HL-60 (cell line): ENCODE data around the gene FOLR2.
"Not testable (repeated sequence)": the region's sequence is repeated elsewhere in the genome, so short reads cannot be mapped to it uniquely, and the experiment has no call there.

Source experiments
- DNase-seq, 2 experiments: peaks; one replicate each; pipeline ENCODE4 v3.0.0-alpha.2; 2010 to 2020; ENCODE audit warnings: low read depth in 1 of 2, low spot score in 1 of 2
- H3K27ac ChIP-seq: fragments of 250-450 bp; sonication (Bioruptor Pico); replicated peaks from 2 replicates; pipeline ENCODE4 v1.5.1; 2020; ENCODE audit warnings: mild to moderate bottlenecking, moderate library complexity
- H3K27me3 ChIP-seq: fragments of 250-450 bp; sonication (Bioruptor Pico); 2 replicates; pipeline ENCODE4 v1.5.1; 2021; ENCODE audit warnings: mild to moderate bottlenecking, moderate library complexity; ENCODE audit not compliant: insufficient read depth, poor library complexity, severe bottlenecking
- H3K4me3 ChIP-seq: replicated peaks from 2 replicates; pipeline ENCODE4 v1.5.1; 2011; ENCODE audit warnings: mild to moderate bottlenecking, control low read depth, low read length; ENCODE audit not compliant: insufficient read depth
- GABPA ChIP-seq: IDR thresholded peaks from 2 replicates; pipeline ENCODE4 v1.6.1; 2012; ENCODE audit warnings: low read depth
- POLR2AphosphoS5 ChIP-seq: IDR thresholded peaks from 2 replicates; pipeline ENCODE4 v1.6.1; 2012; ENCODE audit warnings: low read depth
- SPI1 ChIP-seq: IDR thresholded peaks from 2 replicates; pipeline ENCODE4 v1.6.1; 2012; ENCODE audit warnings: low read depth, mild to moderate bottlenecking, borderline replicate concordance
- long read RNA-seq: library from polyadenylated mRNA; unstranded; transcript quantifications from one replicate; pipeline ENCODE4 v2.0.0, GENCODE V29; 2020
- TF ChIP-seq, protein P1 (sequence below): IDR thresholded peaks from one replicate; pipeline ENCODE4 v1.5.1; 2011; ENCODE audit warnings: low read length, control low read depth, inconsistent platforms; ENCODE audit not compliant: insufficient read depth
- TF ChIP-seq, protein P2 (sequence below): IDR thresholded peaks from 2 replicates; pipeline ENCODE4 v1.6.1; 2012; ENCODE audit warnings: low read depth; ENCODE audit not compliant: insufficient replicate concordance

Gene FOLR2
- long read RNA-seq, result 0 reads

DNA sequence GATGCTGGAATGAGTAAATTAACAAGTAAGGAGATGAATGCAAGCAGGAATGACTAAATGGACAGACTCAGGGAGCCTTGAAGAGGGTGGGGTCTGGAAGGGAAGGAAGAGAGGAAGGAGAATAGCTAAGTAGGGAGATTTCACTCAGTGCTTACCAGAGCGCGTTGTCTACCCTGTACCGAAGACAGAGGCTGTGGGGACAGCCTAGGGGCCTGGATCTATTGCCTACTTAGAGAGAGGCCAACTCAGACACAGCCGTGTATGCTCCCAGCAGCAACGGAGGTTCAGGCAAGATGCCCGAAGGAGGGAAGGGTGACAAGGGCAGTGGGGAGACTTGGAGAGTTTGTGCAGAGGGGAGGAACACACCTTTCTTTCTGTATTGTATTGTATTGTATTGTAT is at the start of gene FOLR2:
Gene FOLR2 (plus strand): TSS at position 157 of the 400 bp plus-strand sequence. CDS start 1,791 bp downstream, outside the sequence.
- TF ChIP-seq GABPA (no peak), SPI1 (no peak)
- no peak for DNase-seq
- no peak within 1 kb of the TSS for H3K4me3 ChIP-seq
- H3K27me3 ChIP-seq, result no peaks in the 10 kb centered on the region
- no peak within 1 kb of the TSS for H3K27ac ChIP-seq

DNA sequence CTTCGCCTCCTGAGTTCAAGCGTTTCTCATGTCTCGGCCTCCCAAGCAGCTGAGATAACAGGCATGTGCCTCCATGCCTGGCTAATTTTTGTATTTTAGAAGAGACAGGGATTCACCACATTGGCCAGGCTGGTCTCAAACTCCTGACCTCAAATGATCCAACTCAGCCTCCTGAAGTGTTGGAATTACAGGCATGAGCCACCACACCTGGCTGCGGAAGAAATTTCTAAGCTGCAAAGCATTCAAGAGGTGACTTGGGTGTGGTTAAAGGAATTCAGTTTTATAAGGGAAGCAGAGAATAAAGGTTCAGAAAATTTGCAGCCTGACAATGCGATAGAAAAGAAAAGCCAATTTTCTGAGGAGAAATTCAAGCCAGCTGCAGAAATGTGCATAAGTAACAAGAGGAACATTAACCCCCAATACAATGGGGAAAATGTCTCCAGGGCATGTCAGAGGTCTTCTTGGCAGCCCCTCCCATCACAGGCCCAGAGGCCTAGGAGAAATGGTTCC is 47.5 kb upstream of the FOLR2 start:
- not testable (repeated sequence) for DNase-seq, H3K27me3 ChIP-seq, H3K27ac ChIP-seq, H3K4me3 ChIP-seq

DNA sequence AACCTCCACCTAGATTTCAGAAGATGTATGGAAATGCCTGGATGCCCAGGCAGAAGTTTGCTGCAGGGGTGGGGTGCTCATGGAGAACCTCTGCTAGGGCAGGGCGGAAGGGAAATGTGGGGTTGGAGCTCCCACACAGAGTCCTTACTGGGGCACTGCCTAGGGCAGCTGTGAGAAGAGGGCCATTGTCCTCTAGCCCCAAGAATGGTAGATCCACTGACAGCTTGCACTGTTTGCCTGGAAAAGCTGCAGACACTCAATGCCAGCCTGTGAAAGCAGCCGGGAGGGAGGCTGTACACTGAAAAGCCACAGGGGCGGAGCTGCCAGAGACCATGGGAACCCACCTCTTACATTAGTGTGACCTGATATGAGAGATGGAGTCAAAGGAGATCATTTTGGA is 46.8 kb upstream of the FOLR2 start:
- not testable (repeated sequence) for H3K27me3 ChIP-seq, H3K4me3 ChIP-seq, DNase-seq, H3K27ac ChIP-seq

DNA sequence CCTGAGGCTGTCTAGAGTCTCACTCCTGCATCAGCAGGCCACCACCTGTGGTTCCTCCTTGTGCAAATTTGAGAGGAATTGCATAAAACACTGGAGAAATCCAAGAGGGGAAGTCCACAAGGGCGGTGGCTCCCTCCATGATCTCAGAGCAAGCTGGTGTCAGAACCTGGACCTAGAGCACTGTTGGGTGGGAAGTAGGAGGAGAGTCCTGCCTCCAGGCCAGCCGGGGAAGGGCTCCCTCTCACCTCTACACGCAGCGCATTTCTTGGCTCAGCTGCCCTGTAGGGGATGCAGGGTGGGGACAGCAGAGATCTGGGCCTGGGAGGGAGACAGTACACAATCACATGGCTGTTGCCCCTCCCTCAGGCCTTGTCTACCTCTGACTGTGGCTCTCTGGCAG is 44.6 kb upstream of the FOLR2 start:
- H3K4me3 ChIP-seq, H3K27me3 ChIP-seq, H3K27ac ChIP-seq: not testable (repeated sequence)
- TF ChIP-seq SPI1, result peak; percentile 46; the same call in 1 of the 2 replicates
- peak; percentile 53 to 77 for DNase-seq

DNA sequence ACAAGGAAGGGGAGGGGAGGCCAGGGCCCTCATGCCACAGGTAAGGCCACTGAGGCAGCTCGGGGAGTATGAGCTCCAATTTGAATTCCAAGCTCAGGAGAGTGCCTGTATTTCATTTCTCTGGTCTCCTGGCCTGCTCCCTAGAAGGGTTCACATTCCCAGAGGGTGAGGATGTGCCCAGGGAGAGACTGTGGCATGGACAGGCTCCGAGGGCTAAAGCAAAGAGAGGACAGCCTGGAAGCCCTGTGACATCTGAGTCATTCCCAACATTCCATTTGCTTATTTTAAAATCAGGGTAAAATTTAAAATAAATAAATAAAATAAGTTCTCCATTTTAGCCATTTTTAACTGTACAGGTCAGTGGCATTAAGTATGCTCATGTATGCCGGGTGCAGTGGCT is 43.3 kb upstream of the FOLR2 start:
- Histone ChIP-seq H3K27ac (no peak overlapping the region), H3K4me3 (no peak overlapping the region), H3K27me3 (no peaks in the 10 kb centered on the region)
- no peak for DNase-seq
- TF ChIP-seq, protein P1, sequence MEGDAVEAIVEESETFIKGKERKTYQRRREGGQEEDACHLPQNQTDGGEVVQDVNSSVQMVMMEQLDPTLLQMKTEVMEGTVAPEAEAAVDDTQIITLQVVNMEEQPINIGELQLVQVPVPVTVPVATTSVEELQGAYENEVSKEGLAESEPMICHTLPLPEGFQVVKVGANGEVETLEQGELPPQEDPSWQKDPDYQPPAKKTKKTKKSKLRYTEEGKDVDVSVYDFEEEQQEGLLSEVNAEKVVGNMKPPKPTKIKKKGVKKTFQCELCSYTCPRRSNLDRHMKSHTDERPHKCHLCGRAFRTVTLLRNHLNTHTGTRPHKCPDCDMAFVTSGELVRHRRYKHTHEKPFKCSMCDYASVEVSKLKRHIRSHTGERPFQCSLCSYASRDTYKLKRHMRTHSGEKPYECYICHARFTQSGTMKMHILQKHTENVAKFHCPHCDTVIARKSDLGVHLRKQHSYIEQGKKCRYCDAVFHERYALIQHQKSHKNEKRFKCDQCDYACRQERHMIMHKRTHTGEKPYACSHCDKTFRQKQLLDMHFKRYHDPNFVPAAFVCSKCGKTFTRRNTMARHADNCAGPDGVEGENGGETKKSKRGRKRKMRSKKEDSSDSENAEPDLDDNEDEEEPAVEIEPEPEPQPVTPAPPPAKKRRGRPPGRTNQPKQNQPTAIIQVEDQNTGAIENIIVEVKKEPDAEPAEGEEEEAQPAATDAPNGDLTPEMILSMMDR, result no peak
- TF ChIP-seq POLR2AphosphoS5, result no peak
- TF ChIP-seq, protein P2, sequence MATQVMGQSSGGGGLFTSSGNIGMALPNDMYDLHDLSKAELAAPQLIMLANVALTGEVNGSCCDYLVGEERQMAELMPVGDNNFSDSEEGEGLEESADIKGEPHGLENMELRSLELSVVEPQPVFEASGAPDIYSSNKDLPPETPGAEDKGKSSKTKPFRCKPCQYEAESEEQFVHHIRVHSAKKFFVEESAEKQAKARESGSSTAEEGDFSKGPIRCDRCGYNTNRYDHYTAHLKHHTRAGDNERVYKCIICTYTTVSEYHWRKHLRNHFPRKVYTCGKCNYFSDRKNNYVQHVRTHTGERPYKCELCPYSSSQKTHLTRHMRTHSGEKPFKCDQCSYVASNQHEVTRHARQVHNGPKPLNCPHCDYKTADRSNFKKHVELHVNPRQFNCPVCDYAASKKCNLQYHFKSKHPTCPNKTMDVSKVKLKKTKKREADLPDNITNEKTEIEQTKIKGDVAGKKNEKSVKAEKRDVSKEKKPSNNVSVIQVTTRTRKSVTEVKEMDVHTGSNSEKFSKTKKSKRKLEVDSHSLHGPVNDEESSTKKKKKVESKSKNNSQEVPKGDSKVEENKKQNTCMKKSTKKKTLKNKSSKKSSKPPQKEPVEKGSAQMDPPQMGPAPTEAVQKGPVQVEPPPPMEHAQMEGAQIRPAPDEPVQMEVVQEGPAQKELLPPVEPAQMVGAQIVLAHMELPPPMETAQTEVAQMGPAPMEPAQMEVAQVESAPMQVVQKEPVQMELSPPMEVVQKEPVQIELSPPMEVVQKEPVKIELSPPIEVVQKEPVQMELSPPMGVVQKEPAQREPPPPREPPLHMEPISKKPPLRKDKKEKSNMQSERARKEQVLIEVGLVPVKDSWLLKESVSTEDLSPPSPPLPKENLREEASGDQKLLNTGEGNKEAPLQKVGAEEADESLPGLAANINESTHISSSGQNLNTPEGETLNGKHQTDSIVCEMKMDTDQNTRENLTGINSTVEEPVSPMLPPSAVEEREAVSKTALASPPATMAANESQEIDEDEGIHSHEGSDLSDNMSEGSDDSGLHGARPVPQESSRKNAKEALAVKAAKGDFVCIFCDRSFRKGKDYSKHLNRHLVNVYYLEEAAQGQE, result no peak
- no peak for TF ChIP-seq SPI1
- no peak for TF ChIP-seq GABPA

DNA sequence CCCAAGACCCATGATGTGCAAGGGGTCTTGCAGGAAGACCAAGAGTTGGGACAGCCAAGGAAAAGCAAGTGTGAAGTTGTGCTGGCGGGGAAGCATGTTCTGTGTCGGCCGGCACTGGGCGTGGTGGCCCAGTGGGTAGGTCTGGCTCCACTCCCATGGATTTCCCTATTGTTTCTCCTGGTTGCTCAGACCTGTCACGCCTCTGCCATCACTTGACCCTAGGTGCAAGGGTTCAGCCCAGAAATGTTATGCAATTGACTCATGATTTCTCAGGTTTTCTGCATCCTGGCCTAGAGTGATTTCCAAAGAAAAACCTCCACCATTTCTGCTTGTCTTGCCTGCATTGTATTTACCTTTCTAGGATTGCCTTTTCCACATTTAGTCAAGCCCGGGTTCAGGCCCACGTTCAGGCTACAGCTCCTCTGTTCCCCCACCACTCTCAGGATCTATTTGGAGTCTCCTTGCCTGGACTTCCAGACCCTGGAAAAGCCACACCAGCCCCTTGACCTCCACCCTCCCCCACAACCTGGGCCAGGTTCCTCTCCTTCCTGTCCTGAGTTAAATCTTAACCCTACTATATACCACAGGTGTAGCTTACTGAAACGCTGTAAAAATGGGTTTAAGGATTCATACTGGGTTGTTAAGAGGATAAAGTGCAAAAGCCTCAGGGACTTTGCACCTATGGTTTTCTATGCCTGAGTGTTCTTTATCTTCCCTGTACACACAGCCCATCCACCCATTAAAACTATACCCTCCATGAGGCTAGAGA is 42.1 kb upstream of the FOLR2 start:
- Histone ChIP-seq H3K4me3 (no peak overlapping the region), H3K27ac (no peak overlapping the region), H3K27me3 (no peaks in the 10 kb centered on the region)
- no peak for DNase-seq
- TF ChIP-seq, protein P2, result no peak
- no peak for TF ChIP-seq GABPA
- TF ChIP-seq, protein P1, result no peak
- no peak for TF ChIP-seq POLR2AphosphoS5
- TF ChIP-seq SPI1, result no peak
